Lung (tissue), 12 donors: Measurements from ENCODE around the gene MICAL2. TPM values are rescaled to one million over a fixed set of nuclear protein-coding genes. Genes with fewer than 3 reads are reported as not detected.

Experiments
- ATAC-seq: fragments of 200-7000 bp; cut with Tn5 transposase; one replicate; pipeline ENCODE4 v1.9.1; 2020; ENCODE audit warnings: moderate number of reproducible peaks; ENCODE audit not compliant: insufficient read depth, low FRiP score
- DNase-seq, 3 donors: peaks; one replicate each; pipeline ENCODE4 v3.0.0-alpha.2; 2013 to 2017
- H3K27ac ChIP-seq, 2 donors: one replicate each; pipeline ENCODE4 v1.5.1; 2013; ENCODE audit warnings: mild to moderate bottlenecking in 2 of 2, moderate library complexity in 2 of 2, control low read depth in 1 of 2, inconsistent platforms in 1 of 2, low read depth in 1 of 2, low read length in 1 of 2
- H3K27me3 ChIP-seq, 3 donors: one replicate each; pipeline ENCODE4 v1.5.1; 2013; ENCODE audit warnings: low read length in 2 of 3; ENCODE audit not compliant: control insufficient read depth in 3 of 3, insufficient read depth in 3 of 3
- H3K36me3 ChIP-seq, 4 donors: one replicate each; pipeline ENCODE4 v1.5.1; 2013; ENCODE audit warnings: low read length in 4 of 4, mild to moderate bottlenecking in 1 of 4, moderate library complexity in 1 of 4; ENCODE audit not compliant: control insufficient read depth in 4 of 4, insufficient read depth in 4 of 4
- H3K4me1 ChIP-seq, 5 donors: one replicate each; pipeline ENCODE4 v1.5.1; 2013; ENCODE audit warnings: low read length in 5 of 5, mild to moderate bottlenecking in 2 of 5, moderate library complexity in 1 of 5; ENCODE audit not compliant: control insufficient read depth in 5 of 5, insufficient read depth in 5 of 5
- H3K4me3 ChIP-seq: one replicate; pipeline ENCODE4 v1.5.1; 2013; ENCODE audit warnings: mild to moderate bottlenecking, control low read depth, moderate library complexity
- H3K9ac ChIP-seq, 2 donors: one replicate each; pipeline ENCODE4 v1.5.1; 2013; ENCODE audit warnings: low read length in 2 of 2, control low read depth in 1 of 2; ENCODE audit not compliant: insufficient read depth in 1 of 2
- H3K9me3 ChIP-seq, 4 donors: one replicate each; pipeline ENCODE4 v1.5.1; 2013; ENCODE audit warnings: low read length in 3 of 4, mild to moderate bottlenecking in 1 of 4, moderate library complexity in 1 of 4; ENCODE audit not compliant: control insufficient read depth in 4 of 4, insufficient read depth in 3 of 4
- CTCF ChIP-seq: IDR thresholded peaks from 2 replicates; pipeline ENCODE4 v1.5.1; 2012; ENCODE audit warnings: mild to moderate bottlenecking; ENCODE audit errors: control extremely low read depth, extremely low read depth
- WGBS, 2 donors: extraction: QIAGEN DNeasy Blood & Tissue Kit; methylation state at CpG; one replicate each; pipeline ENCODE4 v1.1.7; 2013; 5-methylcytosine and 5-hydroxymethylcytosine counted together
- polyA plus RNA-seq, 2 donors: library from polyadenylated mRNA; stranded (reverse); fragments of 200-250 nt; gene quantifications; one replicate each; pipeline ENCODE4 v1.2.1, GENCODE V29; 2013
- total RNA-seq, 2 donors: library from RNA; depleted of rRNA in 1 of 2; stranded (reverse); fragments of >200 nt in 1 of 2; gene quantifications; one replicate each; pipeline ENCODE4 v1.2.1, GENCODE V29; 2014 to 2021
- donor health status: control.
- donor health status: control.
- donor health status: Bipolar disorder and iron deficiency.
- donor health status: healthy.
- donor health status: DM: yes; HTN: yes; CAD: no.

Gene MICAL2
- total and polyA plus RNA-seq, 4 donors = 38.2 to 218 (median 99.6) TPM

- Histone ChIP-seq H3K27me3 (no peaks in the 10 kb centered on the region), H3K36me3 (no peaks in the 10 kb centered on the region), H3K9me3 (no peaks in the 10 kb centered on the region), H3K27ac (no peak overlapping the region), H3K4me3 (no peak overlapping the region), H3K4me1 (peaks cover 0 to 25% (median 11%) of the 10 kb centered on the region in 5 donors), H3K9ac (no peak overlapping the region)
- DNase-seq = peak in 2 of 3 donors; percentile 31 to 56
- no peak for TF ChIP-seq CTCF
- 75 to 80% methylated on average over 6 of the region's 6 CpGs for WGBS, 2 donors
- ATAC-seq = no peak
These were observed 159.9 kb downstream of the MICAL2 start for GRCh38 chr11:12270215-12270797.

GRCh38 chr11:12270817-12271216 lies 160.4 kb downstream of the MICAL2 start:
- no peaks in the 10 kb centered on the region for H3K9me3 ChIP-seq
- H3K9ac ChIP-seq = no peak overlapping the region
- no peak overlapping the region for H3K27ac ChIP-seq
- no peak for DNase-seq
- no peaks in the 10 kb centered on the region for H3K36me3 ChIP-seq
- H3K27me3 ChIP-seq = no peaks in the 10 kb centered on the region
- no peak for ATAC-seq
- TF ChIP-seq CTCF = no peak
- peaks cover 0 to 25% (median 11%) of the 10 kb centered on the region in 5 donors for H3K4me1 ChIP-seq
- H3K4me3 ChIP-seq = no peak overlapping the region
- 75 to 79% methylated on average over 8 of the region's 8 CpGs for WGBS, 2 donors

- peaks cover 0 to 25% (median 11%) of the 10 kb centered on the region in 5 donors for H3K4me1 ChIP-seq
- H3K9me3 ChIP-seq = no peaks in the 10 kb centered on the region
- ATAC-seq (no peak), DNase-seq (no peak)
- TF ChIP-seq CTCF = no peak
- no peaks in the 10 kb centered on the region for H3K27me3 ChIP-seq
- H3K27ac ChIP-seq = no peak overlapping the region
- H3K4me3 ChIP-seq = no peak overlapping the region
- H3K9ac ChIP-seq = no peak overlapping the region
- no peaks in the 10 kb centered on the region for H3K36me3 ChIP-seq
- 69 to 73% methylated on average over 4 of the region's 4 CpGs for WGBS, 2 donors
These were observed 160.9 kb downstream of the MICAL2 start for GRCh38 chr11:12271241-12271640.
